Esophagus muscularis mucosa (tissue), 3 donors: Measurements from ENCODE around the gene APOL2.
"Not testable (repeated sequence)": the region's sequence is repeated elsewhere in the genome, so short reads cannot be mapped to it uniquely, and the experiment has no call there.

ENCODE experiments used
- CTCF ChIP-seq, 3 experiments: fragments of 200-600 bp in 2 of 3; fragments of 450-650 bp in 1 of 3; sonication (generic) in 2 of 3; IDR thresholded peaks; one replicate each; pipeline ENCODE4 v1.5.1; 2017 to 2019; ENCODE audit warnings: antibody characterized with exemption in 3 of 3, mild to moderate bottlenecking in 2 of 3, moderate library complexity in 1 of 3
- POLR2A ChIP-seq: fragments of 450-650 bp; IDR thresholded peaks from one replicate; pipeline ENCODE4 v1.6.1; 2017; ENCODE audit warnings: antibody characterized with exemption, moderate library complexity, mild to moderate bottlenecking, low read depth

- not testable (repeated sequence) for TF ChIP-seq CTCF (IDR thresholded peaks at IDR 0.05); POLR2A
Measured at GRCh38 chr22:36228369-36228768, 11.0 kb downstream of the APOL2 start.
